ENCODE measurements around the gene TMEM129. TPM values are rescaled to one million over a fixed set of nuclear protein-coding genes. Genes with fewer than 3 reads are reported as not detected.
A peak's percentile ranks its signal among the peaks of the same experiment; 100 is the strongest.

TMEM129 gene
- total and polyA plus RNA-seq, 11 donors, result 28.6 to 73.3 (median 37.2) TPM

GRCh38 chr4:1764670-1765069, 43.5 kb upstream of the TMEM129 start:
- ATAC-seq, result no peak
- Histone ChIP-seq H3K4me3 (no peak overlapping the region), H3K36me3 (no peaks in the 10 kb centered on the region), H3K27ac (no peak overlapping the region), H3K9me3 (no peaks in the 10 kb centered on the region), H3K27me3 (peaks cover 0 to 42% (median 3%) of the 10 kb centered on the region in 9 donors), H3K4me1 (peaks cover 0 to 32% (median 9%) of the 10 kb centered on the region in 12 donors)
- TF ChIP-seq, protein P1, sequence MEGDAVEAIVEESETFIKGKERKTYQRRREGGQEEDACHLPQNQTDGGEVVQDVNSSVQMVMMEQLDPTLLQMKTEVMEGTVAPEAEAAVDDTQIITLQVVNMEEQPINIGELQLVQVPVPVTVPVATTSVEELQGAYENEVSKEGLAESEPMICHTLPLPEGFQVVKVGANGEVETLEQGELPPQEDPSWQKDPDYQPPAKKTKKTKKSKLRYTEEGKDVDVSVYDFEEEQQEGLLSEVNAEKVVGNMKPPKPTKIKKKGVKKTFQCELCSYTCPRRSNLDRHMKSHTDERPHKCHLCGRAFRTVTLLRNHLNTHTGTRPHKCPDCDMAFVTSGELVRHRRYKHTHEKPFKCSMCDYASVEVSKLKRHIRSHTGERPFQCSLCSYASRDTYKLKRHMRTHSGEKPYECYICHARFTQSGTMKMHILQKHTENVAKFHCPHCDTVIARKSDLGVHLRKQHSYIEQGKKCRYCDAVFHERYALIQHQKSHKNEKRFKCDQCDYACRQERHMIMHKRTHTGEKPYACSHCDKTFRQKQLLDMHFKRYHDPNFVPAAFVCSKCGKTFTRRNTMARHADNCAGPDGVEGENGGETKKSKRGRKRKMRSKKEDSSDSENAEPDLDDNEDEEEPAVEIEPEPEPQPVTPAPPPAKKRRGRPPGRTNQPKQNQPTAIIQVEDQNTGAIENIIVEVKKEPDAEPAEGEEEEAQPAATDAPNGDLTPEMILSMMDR (IDR thresholded peaks at IDR 0.05), result no peak
- no peak for TF ChIP-seq POLR2A (IDR thresholded peaks at IDR 0.05)
- intact Hi-C loops (cut with DNase I), result loop anchor here in 1 of 10 donors (5.0 kb wide), 1 partner anchor 38 kb away; no protein-coding TSS in a partner anchor
- DNase-seq, result no peak
- 89 to 97% (median 95%) methylated on average over 9 of the region's 9 CpGs for WGBS, 4 donors

DNA sequence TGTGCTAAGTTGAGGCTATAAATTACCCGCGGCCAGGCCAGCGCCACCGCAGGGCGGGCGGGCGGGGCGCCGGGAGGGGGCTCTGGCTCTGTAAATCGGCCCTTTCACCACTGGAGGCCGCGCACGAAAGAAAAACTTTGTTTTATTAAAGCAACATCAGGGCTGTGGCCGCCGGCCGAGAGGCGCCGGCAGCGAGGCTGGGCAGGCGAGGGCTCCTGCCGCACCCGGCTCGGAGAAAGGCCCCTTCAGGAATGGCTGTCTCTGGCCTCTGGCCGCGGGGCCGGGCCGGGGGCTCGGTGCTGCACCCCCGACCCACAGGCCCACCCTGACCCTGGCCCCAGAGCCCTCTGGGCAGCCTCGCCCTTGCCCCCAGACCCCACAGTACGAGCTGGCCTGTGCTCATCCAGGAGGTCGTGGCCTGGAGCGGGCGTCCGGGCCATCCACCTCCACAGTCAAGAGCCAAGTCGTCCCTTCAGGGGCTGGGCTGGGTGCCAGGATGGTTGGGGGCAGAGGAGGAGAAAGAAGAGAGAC, 42.5 kb upstream of the TMEM129 start:
- no peak for DNase-seq
- no peak for TF ChIP-seq POLR2A (IDR thresholded peaks at IDR 0.05)
- TF ChIP-seq, protein P1 (IDR thresholded peaks at IDR 0.05), result peak in 5 of 12 donors; percentile 7 to 46 (median 38)
- peaks cover 0 to 38% (median 3%) of the 10 kb centered on the region in 9 donors for H3K27me3 ChIP-seq
- 0 to 63% (median 19%) methylated on average over 6 to 36 of the region's 36 CpGs for WGBS, 4 donors
- no peaks in the 10 kb centered on the region for H3K36me3 ChIP-seq
- peak overlapping the region in 8 of 12 donors; percentile 12 to 44 (median 30) for H3K4me3 ChIP-seq
- H3K4me1 ChIP-seq, result peaks cover 0 to 32% (median 9%) of the 10 kb centered on the region in 12 donors
- no peaks in the 10 kb centered on the region for H3K9me3 ChIP-seq
- intact Hi-C loops (cut with DNase I), result loop anchor here in 1 of 10 donors (5.0 kb wide), 1 partner anchor 39 kb away; no protein-coding TSS in a partner anchor
- ATAC-seq, result peak in 3 of 4 donors; percentile 10 to 33 (median 18)
- peak overlapping the region in 3 of 12 donors; percentile 5 to 42 (median 6) for H3K27ac ChIP-seq

GRCh38 chr4:1763070-1763549, 42.0 kb upstream of the TMEM129 start:
- 34 to 60% (median 40%) methylated on average over 4 to 31 of the region's 31 CpGs for WGBS, 4 donors
- intact Hi-C loops (cut with DNase I), result loop anchor here in 1 of 10 donors (5.0 kb wide), 1 partner anchor 39 kb away; no protein-coding TSS in a partner anchor
- Histone ChIP-seq H3K36me3 (no peaks in the 10 kb centered on the region), H3K27me3 (peaks cover 0 to 33% (median 0%) of the 10 kb centered on the region in 9 donors), H3K4me1 (peaks cover 0 to 32% (median 9%) of the 10 kb centered on the region in 12 donors), H3K27ac (peak overlapping the region in 1 of 12 donors; percentile 6), H3K4me3 (peak overlapping the region in 8 of 12 donors; percentile 12 to 44 (median 30)), H3K9me3 (no peaks in the 10 kb centered on the region)
- ATAC-seq (no peak), DNase-seq (no peak)
- TF ChIP-seq, protein P1 (IDR thresholded peaks at IDR 0.05), result no peak
- no peak for TF ChIP-seq POLR2A (IDR thresholded peaks at IDR 0.05)

- TF ChIP-seq, protein P1 (IDR thresholded peaks at IDR 0.05), result no peak
- no peak for TF ChIP-seq POLR2A (IDR thresholded peaks at IDR 0.05)
- 85 to 93% (median 89%) methylated on average over 13 to 20 of the region's 20 CpGs for WGBS, 4 donors
- intact Hi-C loops (cut with DNase I), result loop anchor here in 1 of 10 donors (5.0 kb wide), 1 partner anchor 40 kb away; no protein-coding TSS in a partner anchor
Measured at GRCh38 chr4:1762264-1763010, 41.3 kb upstream of the TMEM129 start.

More at GRCh38 chr4:1762264-1763010, 41.3 kb upstream of the TMEM129 start:
- Histone ChIP-seq H3K4me1 (peaks cover 0 to 28% (median 9%) of the 10 kb centered on the region in 12 donors), H3K36me3 (no peaks in the 10 kb centered on the region), H3K4me3 (no peak overlapping the region), H3K27me3 (peaks cover 0 to 29% (median 0%) of the 10 kb centered on the region in 9 donors), H3K27ac (no peak overlapping the region), H3K9me3 (no peaks in the 10 kb centered on the region)
- DNase-seq, result no peak
- no peak for ATAC-seq
